ENCODE measurements around the gene TIGD1. TPM values are rescaled to one million over a fixed set of nuclear protein-coding genes. Genes with fewer than 3 reads are reported as not detected.

Gene TIGD1
- total RNA-seq, 4 donors from 2014 or later: 2.4 to 5.3 (median 4.2) TPM

DNA sequence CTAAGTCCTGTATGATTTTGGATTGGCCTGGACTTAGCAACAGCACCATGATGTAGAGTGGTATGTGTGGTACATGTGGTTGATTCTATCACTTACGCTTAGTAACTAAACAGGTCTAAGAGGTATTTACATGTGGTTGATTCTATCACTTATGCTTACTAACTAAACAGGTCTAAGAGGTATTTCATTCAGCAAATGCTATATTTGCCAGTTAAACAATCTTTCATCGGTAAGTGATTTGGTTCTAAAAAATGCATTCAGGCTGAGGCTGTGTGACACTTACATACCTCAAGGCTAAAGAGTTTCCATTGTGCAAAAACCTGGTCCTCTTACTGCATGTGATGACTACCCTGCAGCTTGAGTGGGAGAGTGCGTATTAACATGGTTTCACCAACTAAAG lies 13.2 kb upstream of the TIGD1 start:
- Histone ChIP-seq H3K9me3 (no peaks in the 10 kb centered on the region), H3K4me3 (no peak overlapping the region), H3K27ac (no peak overlapping the region), H3K4me1 (no peaks in the 10 kb centered on the region), H3K36me3 (peaks cover 0 to 97% (median 33%) of the 10 kb centered on the region in 3 donors), H3K27me3 (no peaks in the 10 kb centered on the region)
- 29 to 76% methylated on average over 3 of the region's 3 CpGs for WGBS, 2 donors
- no peak for TF ChIP-seq EP300 (IDR thresholded peaks at IDR 0.05)
- TF ChIP-seq, protein P1, sequence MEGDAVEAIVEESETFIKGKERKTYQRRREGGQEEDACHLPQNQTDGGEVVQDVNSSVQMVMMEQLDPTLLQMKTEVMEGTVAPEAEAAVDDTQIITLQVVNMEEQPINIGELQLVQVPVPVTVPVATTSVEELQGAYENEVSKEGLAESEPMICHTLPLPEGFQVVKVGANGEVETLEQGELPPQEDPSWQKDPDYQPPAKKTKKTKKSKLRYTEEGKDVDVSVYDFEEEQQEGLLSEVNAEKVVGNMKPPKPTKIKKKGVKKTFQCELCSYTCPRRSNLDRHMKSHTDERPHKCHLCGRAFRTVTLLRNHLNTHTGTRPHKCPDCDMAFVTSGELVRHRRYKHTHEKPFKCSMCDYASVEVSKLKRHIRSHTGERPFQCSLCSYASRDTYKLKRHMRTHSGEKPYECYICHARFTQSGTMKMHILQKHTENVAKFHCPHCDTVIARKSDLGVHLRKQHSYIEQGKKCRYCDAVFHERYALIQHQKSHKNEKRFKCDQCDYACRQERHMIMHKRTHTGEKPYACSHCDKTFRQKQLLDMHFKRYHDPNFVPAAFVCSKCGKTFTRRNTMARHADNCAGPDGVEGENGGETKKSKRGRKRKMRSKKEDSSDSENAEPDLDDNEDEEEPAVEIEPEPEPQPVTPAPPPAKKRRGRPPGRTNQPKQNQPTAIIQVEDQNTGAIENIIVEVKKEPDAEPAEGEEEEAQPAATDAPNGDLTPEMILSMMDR (IDR thresholded peaks at IDR 0.05): no peak
- TF ChIP-seq POLR2A (IDR thresholded peaks at IDR 0.05): no peak
- no peak for DNase-seq (ENCODE audit: low spot score in 2 of 2)

DNA sequence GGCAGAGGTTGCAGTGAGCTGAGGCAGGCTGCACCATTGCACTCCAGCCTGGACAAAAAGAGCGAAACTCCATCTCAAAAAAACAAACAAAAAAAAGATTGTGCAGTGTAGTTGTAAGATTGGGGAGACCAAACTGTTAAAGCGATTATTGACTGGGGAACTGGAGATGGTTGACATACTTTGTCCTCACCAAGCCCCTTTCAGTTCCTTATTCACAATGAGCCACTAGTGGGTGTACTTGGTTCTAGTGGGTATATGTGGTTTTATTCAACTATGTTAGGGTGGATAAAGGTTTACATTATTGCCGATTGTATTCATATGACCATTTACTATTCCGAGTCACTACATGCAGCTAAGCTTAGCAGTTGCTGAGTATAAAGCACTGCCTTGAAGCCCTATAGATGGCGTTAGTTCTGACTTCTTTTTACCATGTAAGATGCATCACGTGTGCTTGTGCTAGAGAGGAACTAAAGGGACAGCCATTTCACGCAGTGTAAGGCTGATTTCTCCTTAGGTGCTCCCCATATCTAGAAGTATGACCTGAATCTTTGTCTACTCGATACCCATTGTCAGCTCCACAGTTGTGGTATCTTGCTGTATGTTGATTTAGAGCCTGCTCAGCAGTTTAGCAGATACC lies 12.3 kb upstream of the TIGD1 start:
- Histone ChIP-seq H3K9me3 (no peaks in the 10 kb centered on the region), H3K27me3 (no peaks in the 10 kb centered on the region), H3K27ac (no peak overlapping the region), H3K4me1 (no peaks in the 10 kb centered on the region), H3K36me3 (peaks cover 0 to 97% (median 38%) of the 10 kb centered on the region in 3 donors), H3K4me3 (no peak overlapping the region)
- DNase-seq (ENCODE audit: low spot score in 2 of 2): no peak
- 73 to 87% methylated on average over 8 of the region's 8 CpGs for WGBS, 2 donors
- TF ChIP-seq, protein P1 (IDR thresholded peaks at IDR 0.05): no peak
- no peak for TF ChIP-seq POLR2A (IDR thresholded peaks at IDR 0.05)
- no peak for TF ChIP-seq EP300 (IDR thresholded peaks at IDR 0.05)

DNA sequence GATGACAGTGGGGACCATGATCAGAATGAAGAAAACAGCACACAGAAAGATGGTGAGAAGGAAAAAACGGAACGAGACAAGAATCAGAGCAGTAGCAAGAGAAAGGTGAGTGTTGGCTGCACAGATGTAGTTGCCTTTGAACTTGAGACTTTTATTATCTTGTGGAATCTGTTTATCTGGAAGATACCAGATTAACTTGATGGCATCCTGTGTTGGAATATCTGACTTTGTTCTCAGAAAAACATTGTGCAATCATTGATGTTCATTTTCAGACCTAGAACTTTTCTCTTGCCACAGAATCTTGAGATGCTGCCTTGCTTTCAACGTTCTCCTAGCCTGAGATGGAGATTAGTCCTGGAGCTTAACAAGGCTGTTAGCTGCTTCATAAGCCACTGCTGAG lies 6.1 kb upstream of the TIGD1 start:
- Histone ChIP-seq H3K27ac (no peak overlapping the region), H3K4me1 (peaks cover 0 to 35% (median 7%) of the 10 kb centered on the region in 4 donors), H3K9me3 (no peaks in the 10 kb centered on the region), H3K27me3 (no peaks in the 10 kb centered on the region), H3K4me3 (no peak overlapping the region), H3K36me3 (peaks cover 0 to 57% (median 18%) of the 10 kb centered on the region in 3 donors)
- no peak for DNase-seq (ENCODE audit: low spot score in 2 of 2)
- 84 to 85% methylated on average over 3 of the region's 3 CpGs for WGBS, 2 donors
- TF ChIP-seq EP300 (IDR thresholded peaks at IDR 0.05): no peak
- TF ChIP-seq POLR2A (IDR thresholded peaks at IDR 0.05): no peak
- TF ChIP-seq, protein P1 (IDR thresholded peaks at IDR 0.05): no peak

DNA sequence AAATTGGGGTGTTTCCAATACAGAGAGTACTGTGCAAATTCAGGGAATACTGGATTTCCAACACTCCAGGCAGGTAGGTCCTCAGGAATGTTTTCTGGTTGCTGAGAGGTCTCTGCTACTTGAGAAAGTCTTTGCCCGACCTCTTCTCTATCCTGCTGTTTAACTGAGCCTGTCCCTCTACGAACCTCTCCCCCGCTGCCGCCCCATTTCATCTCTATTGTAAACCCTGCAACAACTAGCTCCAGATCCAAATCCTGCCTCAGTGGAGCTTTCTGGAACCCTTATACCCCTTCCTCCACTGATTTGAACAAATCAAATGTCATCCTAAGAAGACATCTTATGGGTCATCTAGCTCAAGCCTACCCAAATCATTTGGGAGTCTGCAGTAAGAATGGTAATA lies 1.4 kb upstream of the TIGD1 start:
- H3K36me3 ChIP-seq: peaks cover 0 to 27% (median under 1%) of the 10 kb centered on the region in 3 donors
- no peak for DNase-seq (ENCODE audit: low spot score in 2 of 2)
- peaks cover 0 to 4% (median 0%) of the 10 kb centered on the region in 4 donors for H3K9me3 ChIP-seq
- TF ChIP-seq EP300 (IDR thresholded peaks at IDR 0.05) (no peak), POLR2A (IDR thresholded peaks at IDR 0.05) (no peak)
- TF ChIP-seq, protein P1 (IDR thresholded peaks at IDR 0.05): no peak
- peak overlapping the region in 2 of 4 donors; percentile 79 to 98 for H3K4me3 ChIP-seq
- peak overlapping the region in 1 of 4 donors; percentile 99 for H3K27ac ChIP-seq
- H3K27me3 ChIP-seq: no peaks in the 10 kb centered on the region
- 90 to 94% methylated on average over 4 of the region's 4 CpGs for WGBS, 2 donors
- peaks cover 0 to 53% (median 7%) of the 10 kb centered on the region in 4 donors for H3K4me1 ChIP-seq

DNA sequence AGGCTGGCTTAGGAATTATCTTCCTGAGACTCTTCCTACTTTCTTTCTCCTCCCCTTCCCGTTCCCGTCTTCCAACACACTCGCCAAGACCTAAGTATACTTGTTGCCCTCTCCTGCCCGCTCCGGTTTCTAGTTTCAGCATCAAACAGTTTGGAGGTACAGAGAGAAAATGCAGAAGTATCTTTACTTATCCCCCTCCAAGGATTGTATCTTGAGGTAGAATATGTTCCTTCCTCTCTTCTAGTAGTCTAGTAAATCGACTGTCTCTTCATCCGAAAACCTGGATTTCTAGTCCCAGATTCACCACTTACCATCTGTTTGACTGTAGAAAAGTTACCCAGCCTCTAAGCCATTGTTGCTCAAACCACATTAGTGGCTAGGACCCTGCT lies 887 bp upstream of the TIGD1 start:
- Histone ChIP-seq H3K27ac (peak overlapping the region; percentile 91 to 99 (median 96)), H3K9me3 (peaks cover 0 to 4% (median 0%) of the 10 kb centered on the region in 4 donors), H3K27me3 (no peaks in the 10 kb centered on the region), H3K4me1 (peaks cover 0 to 53% (median 7%) of the 10 kb centered on the region in 4 donors), H3K4me3 (peak overlapping the region; percentile 79 to 98 (median 86)), H3K36me3 (peaks cover 0 to 27% (median 0%) of the 10 kb centered on the region in 3 donors)
- TF ChIP-seq, protein P1 (IDR thresholded peaks at IDR 0.05): no peak
- no peak for TF ChIP-seq EP300 (IDR thresholded peaks at IDR 0.05)
- no peak for TF ChIP-seq POLR2A (IDR thresholded peaks at IDR 0.05)
- 14 to 22% methylated on average over 7 of the region's 7 CpGs for WGBS, 2 donors
- DNase-seq (ENCODE audit: low spot score in 2 of 2): no peak
